ENCODE results near the gene HTT. TPM values are rescaled to one million over a fixed set of nuclear protein-coding genes. Genes with fewer than 3 reads are reported as not detected.
A peak's percentile ranks its signal among the peaks of the same experiment; 100 is the strongest.
"Not testable (repeated sequence)": the region's sequence is repeated elsewhere in the genome, so short reads cannot be mapped to it uniquely, and the experiment has no call there.

Gene HTT
- total RNA-seq, 1 donor from 2014 or later, result 242 TPM

GRCh38 chr4:3046623-3047022, 27.9 kb upstream of the HTT start:
- Mint-ChIP-seq H3K27me3 (no peaks in the 10 kb centered on the region), H3K4me3 (no peak overlapping the region), H3K36me3 (ENCODE audit: low read depth) (peaks cover 5% of the 10 kb centered on the region), H3K27ac (peak overlapping the region; percentile 95), H3K4me1 (peaks cover 62% of the 10 kb centered on the region), H3K9me3 (peaks cover 4% of the 10 kb centered on the region)
- intact Hi-C loops (cut with micrococcal nuclease), result loop anchor here (1.0 to 10.0 kb wide), 10 partner anchors 28 to 578 kb away; partner anchors contain the start of genes FAM193A, HTT, HTT-AS and RGS12
- DNase-seq, result no peak
- ChIA-PET CTCF (interaction anchor here (1.0 to 3.4 kb wide), 3 partner anchors 36 to 90 kb away, joined by 3 to 28 read pairs (median 3); no protein-coding TSS in a partner anchor), POLR2A (interaction anchor here (1.5 to 4.2 kb wide), 5 partner anchors 12 to 61 kb away, joined by 4 to 25 read pairs (median 12); partner anchors contain the start of genes HTT and HTT-AS)
- ATAC-seq (ENCODE audit: low read depth), result no peak
- no peak for TF ChIP-seq CTCF (IDR thresholded peaks at IDR 0.05)

DNA sequence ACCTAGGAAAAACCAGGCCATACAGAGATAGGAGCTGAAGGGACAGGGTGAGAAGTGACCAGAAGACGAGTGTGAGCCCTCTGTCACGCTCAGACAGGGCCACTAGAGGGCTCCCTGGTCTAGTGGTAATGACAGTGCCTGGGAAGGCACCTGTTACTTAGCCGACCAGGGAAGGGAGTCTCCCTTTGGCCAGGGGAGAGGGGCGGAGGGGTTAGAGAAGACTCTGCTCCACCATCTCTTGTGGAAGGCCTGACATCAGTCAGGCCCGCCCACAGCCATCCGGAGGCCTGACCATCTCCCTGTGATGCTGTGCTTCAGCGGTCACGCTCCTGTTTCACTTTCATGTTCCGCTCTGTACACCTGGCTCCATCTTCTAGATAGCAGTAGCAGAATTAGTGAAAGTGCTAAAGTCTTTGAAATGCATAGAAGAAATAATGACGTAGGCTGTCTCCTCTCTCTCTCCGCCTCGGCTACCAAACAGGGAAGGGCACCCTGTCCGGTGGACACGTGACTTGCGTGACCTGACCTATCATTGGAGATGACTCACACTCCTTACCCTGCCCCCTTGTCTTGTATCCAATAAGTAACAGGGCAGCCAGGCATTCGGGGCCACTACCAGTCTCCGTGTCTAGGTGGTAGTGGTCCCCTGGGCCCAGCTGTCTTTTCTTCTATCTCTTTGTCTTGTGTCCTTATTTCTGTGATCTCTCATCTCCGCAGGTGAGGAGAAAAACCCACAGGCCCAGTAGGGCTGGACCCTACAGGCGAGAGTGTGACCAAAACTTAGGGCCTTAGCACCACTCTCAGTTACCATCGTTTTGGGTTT, 26.8 kb upstream of the HTT start:
- ChIA-PET POLR2A (interaction anchor here (0.7 to 4.2 kb wide), 6 partner anchors 10 to 60 kb away, joined by 3 to 17 read pairs (median 6); partner anchors contain the start of genes HTT and HTT-AS), CTCF (interaction anchor here (1.0 to 3.4 kb wide), 2 partner anchors 35 to 59 kb away, joined by 3 to 28 read pairs; no protein-coding TSS in a partner anchor)
- ATAC-seq (ENCODE audit: low read depth) (peak; percentile 92), DNase-seq (peak; percentile 75)
- Mint-ChIP-seq H3K4me1 (peaks cover 52% of the 10 kb centered on the region), H3K27ac (peak overlapping the region; percentile 95), H3K36me3 (ENCODE audit: low read depth) (peaks cover 5% of the 10 kb centered on the region), H3K4me3 (peak overlapping the region; percentile 47), H3K27me3 (no peaks in the 10 kb centered on the region), H3K9me3 (peaks cover 4% of the 10 kb centered on the region)
- intact Hi-C loops (cut with micrococcal nuclease), result loop anchor here (1.0 to 10.0 kb wide), 10 partner anchors 27 to 579 kb away; partner anchors contain the start of genes FAM193A, HTT, HTT-AS and RGS12
- TF ChIP-seq CTCF (IDR thresholded peaks at IDR 0.05), result no peak

DNA sequence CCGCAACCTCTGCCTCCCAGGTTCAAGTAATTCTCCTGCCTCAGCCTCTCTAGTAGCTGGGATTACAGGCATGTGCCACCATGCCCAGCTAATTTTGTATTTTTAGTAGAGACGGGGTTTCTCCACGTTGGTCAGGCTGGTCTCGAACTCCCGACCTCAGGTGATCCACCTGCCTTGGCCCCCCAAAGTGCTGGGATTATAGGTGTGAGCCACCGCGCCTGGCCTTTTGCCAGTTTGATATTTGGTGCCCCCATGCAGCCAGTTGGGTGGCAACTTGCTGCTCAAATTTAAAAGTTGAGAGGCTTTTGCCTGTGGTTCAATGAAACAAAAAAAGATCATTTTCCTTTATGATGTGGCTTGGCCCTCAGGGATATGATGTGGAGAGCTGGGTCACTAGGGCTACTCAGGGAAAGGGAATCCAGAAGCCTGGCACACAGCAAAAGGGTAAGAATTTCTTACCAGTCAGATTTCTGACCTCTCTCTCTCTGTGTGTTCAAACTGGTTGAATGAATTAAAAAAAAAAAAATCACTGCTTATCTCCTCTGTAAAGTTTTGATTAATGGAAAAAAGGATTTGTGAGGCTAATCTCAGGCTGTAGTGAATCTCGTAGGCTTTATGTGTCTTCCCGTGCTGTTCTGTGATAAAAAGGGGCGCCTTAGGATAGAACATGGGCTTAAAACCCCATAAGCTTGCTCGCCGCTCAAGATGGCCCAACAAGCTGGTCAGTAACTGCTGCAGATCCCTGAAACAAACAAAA, 23.2 kb upstream of the HTT start:
- H3K4me3 Mint-ChIP-seq; DNase-seq; intact Hi-C loops (cut with micrococcal nuclease); ATAC-seq (ENCODE audit: low read depth); H3K27me3 Mint-ChIP-seq; CTCF ChIA-PET; H3K9me3 Mint-ChIP-seq; H3K27ac Mint-ChIP-seq: not testable (repeated sequence)
- Mint-ChIP-seq H3K4me1 (peaks cover 21% of the 10 kb centered on the region), H3K36me3 (ENCODE audit: low read depth) (peaks cover 11% of the 10 kb centered on the region)
- POLR2A ChIA-PET, result interaction anchor here (0.5 to 1.2 kb wide), 2 partner anchors 24 to 287 kb away, joined by 5 read pairs; partner anchors contain the start of gene HTT

DNA sequence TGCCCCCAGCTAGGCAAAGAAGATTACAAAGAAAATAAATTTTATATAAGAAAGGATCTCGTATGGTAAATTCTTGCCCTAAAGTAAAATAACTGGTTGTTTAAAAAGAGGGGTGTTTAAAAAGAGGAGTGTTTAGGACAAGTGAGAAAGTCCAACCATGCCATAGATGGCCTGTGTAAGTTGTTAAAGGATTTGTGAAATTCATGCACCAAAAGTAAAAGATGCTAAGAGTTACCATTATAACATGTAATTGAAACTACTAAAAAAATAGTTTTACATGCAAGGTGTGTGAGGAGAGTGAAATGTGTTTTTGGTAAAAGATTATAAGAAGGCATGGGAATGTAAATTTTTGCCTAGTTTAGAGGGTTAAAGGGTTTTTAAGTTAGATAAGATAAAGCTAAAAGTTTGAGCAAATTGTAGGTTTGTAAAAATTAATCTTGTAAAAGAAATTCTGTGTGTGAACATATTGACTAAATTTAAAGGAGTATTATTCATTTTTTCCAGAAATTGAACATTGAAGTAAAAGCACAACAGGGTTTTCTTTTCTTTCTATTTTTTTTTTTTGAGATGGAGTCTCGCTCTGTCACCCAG, 20.2 kb upstream of the HTT start:
- Mint-ChIP-seq H3K27me3 (no peaks in the 10 kb centered on the region), H3K27ac (no peak overlapping the region), H3K9me3 (peaks cover 3% of the 10 kb centered on the region), H3K36me3 (ENCODE audit: low read depth) (peaks cover 11% of the 10 kb centered on the region), H3K4me3 (no peak overlapping the region), H3K4me1 (peaks cover 10% of the 10 kb centered on the region)
- CTCF ChIA-PET, result no interaction called here
- DNase-seq (no peak), ATAC-seq (ENCODE audit: low read depth) (no peak)
- intact Hi-C loops (cut with micrococcal nuclease), result no loop called here
- POLR2A ChIA-PET, result no interaction called here
- TF ChIP-seq CTCF (IDR thresholded peaks at IDR 0.05), result no peak

- intact Hi-C loops (cut with micrococcal nuclease), result loop anchor here (1.0 kb wide), 1 partner anchor 14 kb away; the partner anchor contains the start of genes HTT and HTT-AS
- H3K36me3 Mint-ChIP-seq (ENCODE audit: low read depth), result peaks cover 8% of the 10 kb centered on the region
- H3K27me3 Mint-ChIP-seq, result no peaks in the 10 kb centered on the region
- CTCF ChIA-PET, result no interaction called here
- H3K9me3 Mint-ChIP-seq, result peaks cover 3% of the 10 kb centered on the region
- POLR2A ChIA-PET, result interaction anchor here (1.8 to 2.9 kb wide), 2 partner anchors 14 kb away, joined by 5 to 12 read pairs; no protein-coding TSS in a partner anchor
- ATAC-seq (ENCODE audit: low read depth) (no peak), DNase-seq (no peak)
- peak overlapping the region; percentile 74 for H3K27ac Mint-ChIP-seq
- H3K4me1 Mint-ChIP-seq, result peaks cover 20% of the 10 kb centered on the region
- TF ChIP-seq CTCF (IDR thresholded peaks at IDR 0.05), result no peak
- no peak overlapping the region for H3K4me3 Mint-ChIP-seq
These were observed 14.5 kb upstream of the HTT start for GRCh38 chr4:3059943-3060342.

All from activated B cell treated with CpG ODN at 0.5 μM for 24 hours (primary cell).